ENCODE measurements around the gene AOC2. TPM values are rescaled to one million over a fixed set of nuclear protein-coding genes. Genes with fewer than 3 reads are reported as not detected.

Gene AOC2
- total and polyA plus RNA-seq, 2 of the 13 experiments (the other 11 are each of a cell fraction or from before 2014, with no cell fraction given), result 1.2 to 3.3 TPM

GRCh38 chr17:42855048-42855596, 10.7 kb downstream of the AOC2 start (continued):
- TF ChIP-seq POGK (CRISPR knock-in tag; conservative IDR thresholded peaks at IDR 0.05), result 0 out of 2 replicates have a peak, but pooled peaks have one; percentile 50
- TF ChIP-seq ZBTB10 (CRISPR knock-in tag; IDR thresholded peaks at IDR 0.05; ENCODE audit: borderline replicate concordance), result no peak
- TF ChIP-seq ZNF496 (CRISPR knock-in tag; IDR thresholded peaks at IDR 0.05; ENCODE audit: insufficient replicate concordance), result no peak
- TF ChIP-seq NCOA1 (CRISPR knock-in tag; IDR thresholded peaks at IDR 0.05), result no peak
- peak; percentile 29 for TF ChIP-seq ZNF709 (CRISPR knock-in tag; IDR thresholded peaks at IDR 0.05)
- TF ChIP-seq ZNF775 (CRISPR knock-in tag; IDR thresholded peaks at IDR 0.05; ENCODE audit: borderline replicate concordance), result no peak
- peak; percentile 42; the same call in 1 of the 2 replicates for TF ChIP-seq FOXA3 (CRISPR knock-in tag; IDR thresholded peaks at IDR 0.05)
- no peak for TF ChIP-seq KDM5A (IDR thresholded peaks at IDR 0.05; ENCODE audit: borderline replicate concordance, low read length)
- no peak for TF ChIP-seq SRF (IDR thresholded peaks at IDR 0.05; ENCODE audit: low read depth, low read length)
- TF ChIP-seq ZNF788 (CRISPR knock-in tag; IDR thresholded peaks at IDR 0.05; ENCODE audit: borderline replicate concordance), result peak; percentile 88; the same call in 1 of the 2 replicates
- no peak for TF ChIP-seq ZBTB14 (CRISPR knock-in tag; IDR thresholded peaks at IDR 0.05)
- TF ChIP-seq ZNF768 (CRISPR knock-in tag; IDR thresholded peaks at IDR 0.05), result no peak
- no peak for TF ChIP-seq ZSCAN25 (CRISPR knock-in tag; IDR thresholded peaks at IDR 0.05)
- TF ChIP-seq RXRB (CRISPR knock-in tag; IDR thresholded peaks at IDR 0.05; ENCODE audit: borderline replicate concordance), result peak; percentile 90
- TF ChIP-seq ZNF124 (CRISPR knock-in tag; IDR thresholded peaks at IDR 0.05), result no peak
- TF ChIP-seq MTERF4 (CRISPR knock-in tag; IDR thresholded peaks at IDR 0.05), result no peak
- TF ChIP-seq MNT (IDR thresholded peaks at IDR 0.05), result no peak
- TF ChIP-seq ZBTB46 (CRISPR knock-in tag; IDR thresholded peaks at IDR 0.05; ENCODE audit: borderline replicate concordance), result no peak
- no peak for TF ChIP-seq ZNF670 (CRISPR knock-in tag; IDR thresholded peaks at IDR 0.05; ENCODE audit: borderline replicate concordance)
- TF ChIP-seq ZNF549 (CRISPR knock-in tag; IDR thresholded peaks at IDR 0.05), result no peak

All from HepG2 (cell line).